ENCODE data around the gene MRGPRX2.

Gene MRGPRX2

GRCh38 chr11:19018901-19019300, 41.6 kb downstream of the MRGPRX2 start:
- DNase-seq (ENCODE audit: low read depth) = no peak
- H3K4me3 ChIP-seq (ENCODE audit: low read depth, low read length) = no peak overlapping the region

GRCh38 chr11:19013181-19013857, 47.2 kb downstream of the MRGPRX2 start:
- H3K4me3 ChIP-seq (ENCODE audit: low read depth, low read length) = no peak overlapping the region
- no peak for DNase-seq (ENCODE audit: low read depth)

DNA sequence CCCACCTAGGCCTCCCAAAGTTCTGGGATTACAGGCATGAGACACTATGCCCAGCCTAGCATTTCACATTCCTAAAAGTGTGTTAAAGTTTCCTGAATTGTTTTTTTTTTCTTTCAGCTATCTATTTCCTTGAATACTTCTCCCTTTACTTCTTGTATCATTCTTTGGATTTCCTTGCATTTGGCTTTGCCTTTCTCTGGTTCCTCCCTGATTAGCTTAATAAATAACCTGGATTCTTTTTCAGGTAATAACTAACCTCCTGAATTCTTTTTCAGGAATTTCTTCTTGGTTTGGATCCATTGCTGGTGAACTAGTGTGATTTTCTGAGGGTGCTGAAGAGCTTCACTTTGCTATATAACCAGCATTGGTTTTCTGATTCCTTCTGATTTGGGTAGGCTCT, 47.9 kb downstream of the MRGPRX2 start:
- no peak overlapping the region for H3K4me3 ChIP-seq (ENCODE audit: low read depth, low read length)
- no peak for DNase-seq (ENCODE audit: low read depth)
